ENCODE measurements around the gene CRAT. TPM values are rescaled to one million over a fixed set of nuclear protein-coding genes. Genes with fewer than 3 reads are reported as not detected.

The CRAT gene
- total and polyA plus RNA-seq, 2 of the 4 experiments (the other 2 are of a cell fraction), result 18.8 to 41.6 TPM

DNA sequence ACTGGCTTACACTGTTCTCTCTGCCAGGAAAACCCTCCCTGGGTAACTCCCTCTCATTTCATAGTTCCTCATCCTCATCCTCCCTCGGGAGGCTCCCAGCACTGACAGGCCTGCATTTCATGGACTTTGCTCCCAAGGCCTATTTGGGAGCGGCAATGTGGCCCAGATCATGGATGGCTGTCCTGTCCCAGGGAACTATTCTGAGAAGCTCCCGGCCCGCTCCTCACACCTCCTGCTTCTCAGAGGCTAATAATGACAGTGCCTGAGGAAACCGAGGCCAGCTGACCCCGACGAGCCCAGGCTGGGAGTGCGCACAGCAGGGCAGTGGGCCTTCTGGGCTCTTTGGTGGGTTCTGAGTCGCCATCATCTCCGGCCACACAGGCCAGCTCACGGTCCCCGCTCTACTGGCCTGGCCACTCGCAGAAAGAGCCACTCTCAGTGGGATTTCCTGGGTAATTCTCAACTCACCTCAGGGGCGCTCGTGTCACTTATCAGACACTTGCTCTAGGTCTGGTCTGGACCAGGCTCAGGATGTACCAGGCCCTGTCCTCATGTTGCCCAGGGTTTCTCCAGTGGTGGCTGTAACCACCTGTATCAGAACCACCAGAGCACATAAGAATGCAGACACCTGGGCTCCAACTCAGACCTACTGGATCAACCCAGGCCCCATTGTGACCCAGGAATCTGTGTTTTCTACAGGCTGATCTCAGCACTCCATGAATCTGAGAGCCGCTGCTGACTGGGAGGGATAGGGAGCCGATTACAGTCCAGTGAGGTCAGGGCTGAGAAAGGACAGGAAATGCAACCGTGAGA lies 31.7 kb downstream of the CRAT start:
- CTCF ChIA-PET, result no interaction called here
- Histone ChIP-seq H2BK15ac (ENCODE audit: low read depth, low read length) (no peak overlapping the region), H3K56ac (ENCODE audit: extremely low read depth, insufficient read depth, low read length) (no peak overlapping the region), H4K5ac (ENCODE audit: low read depth, low read length) (no peak overlapping the region), H3K18ac (ENCODE audit: low read depth, low read length) (no peak overlapping the region), H3K14ac (replicated peaks; ENCODE audit: low read depth, low read length) (no peak overlapping the region), H3K4me2 (ENCODE audit: low read depth, low read length) (no peak overlapping the region), H2BK5ac (ENCODE audit: low read depth, low read length, poor library complexity, severe bottlenecking) (no peak overlapping the region), H3K4ac (ENCODE audit: low read depth, low read length) (no peak overlapping the region), H3K9ac (ENCODE audit: low read depth, low read length) (no peak overlapping the region), H4K91ac (ENCODE audit: insufficient read depth, low read depth, low read length) (no peak overlapping the region), H3K27ac (ENCODE audit: insufficient read depth, low read length) (no peak overlapping the region), H3K4me3 (ENCODE audit: insufficient read depth, low read depth, low read length) (no peak overlapping the region), H3K79me1 (ENCODE audit: low read depth in 1 of 2, low read length in 2 of 2) (peaks cover 23 to 35% of the 10 kb centered on the region in 2 experiments), H3K23ac (ENCODE audit: low read depth, low read length) (no peak overlapping the region), H3K27me3 (ENCODE audit: control insufficient read depth, insufficient read depth, low read length) (no peaks in the 10 kb centered on the region), H2AK5ac (ENCODE audit: low read depth, low read length) (no peak overlapping the region), H2BK120ac (ENCODE audit: low read depth, low read length) (no peak overlapping the region), H4K8ac (ENCODE audit: low read depth in 2 of 2, low read length in 2 of 2) (no peak overlapping the region), H2BK20ac (ENCODE audit: low read depth, low read length) (no peak overlapping the region), H2AFZ (replicated peaks; ENCODE audit: low read length, poor library complexity) (no peak overlapping the region), H3K36me3 (ENCODE audit: control insufficient read depth, insufficient read depth, low read length) (no peaks in the 10 kb centered on the region), H3K4me1 (ENCODE audit: control insufficient read depth, insufficient read depth, low read length) (peaks cover 7% of the 10 kb centered on the region; the same call in 1 of the 2 replicates), H3K9me1 (ENCODE audit: insufficient read depth, low read length) (peaks cover 6% of the 10 kb centered on the region; the same call in 1 of the 2 replicates), H2AK9ac (replicated peaks; ENCODE audit: low read depth, low read length, poor library complexity) (no peak overlapping the region), H4K20me1 (ENCODE audit: insufficient read depth, low read length) (no peaks in the 10 kb centered on the region), H3K9me3 (ENCODE audit: control insufficient read depth, insufficient read depth, low read length) (no peaks in the 10 kb centered on the region)
- POLR2A ChIA-PET (ENCODE audit: unreplicated experiment), result no interaction called here
- no TSS peak for BruUV-seq (replicated peaks)
- intact Hi-C loops (cut with micrococcal nuclease) (no loop called here), dilution Hi-C loops (cut with HindIII; ENCODE audit: low sequenced_read_pairs, unreplicated experiment) (no loop called here), in situ Hi-C loops (cut with MboI; ENCODE audit: low sequenced_read_pairs) (no loop called here)
- no peak for TF ChIP-seq MAFK (IDR thresholded peaks at IDR 0.05; ENCODE audit: low read depth, low read length)
- no peak for TF ChIP-seq MAZ (IDR thresholded peaks at IDR 0.05; ENCODE audit: borderline replicate concordance, low read depth, low read length)
- TF ChIP-seq ELK1 (IDR thresholded peaks at IDR 0.05; ENCODE audit: borderline replicate concordance, low read depth, low read length), result no peak
- TF ChIP-seq RFX5 (IDR thresholded peaks at IDR 0.05; ENCODE audit: low read depth, low read length), result no peak
- TF ChIP-seq SMC3 (IDR thresholded peaks at IDR 0.05; ENCODE audit: low read depth, low read length), result no peak
- TF ChIP-seq NFE2L2 (IDR thresholded peaks at IDR 0.05; ENCODE audit: low read depth, low read length), result no peak
- TF ChIP-seq RCOR1 (IDR thresholded peaks at IDR 0.05; ENCODE audit: insufficient replicate concordance, low read length), result no peak
- no peak for TF ChIP-seq MXI1 (IDR thresholded peaks at IDR 0.05; ENCODE audit: borderline replicate concordance, low read depth, low read length)
- TF ChIP-seq FOS (IDR thresholded peaks at IDR 0.05; ENCODE audit: low read depth, low read length), result no peak
- TF ChIP-seq, protein P1, sequence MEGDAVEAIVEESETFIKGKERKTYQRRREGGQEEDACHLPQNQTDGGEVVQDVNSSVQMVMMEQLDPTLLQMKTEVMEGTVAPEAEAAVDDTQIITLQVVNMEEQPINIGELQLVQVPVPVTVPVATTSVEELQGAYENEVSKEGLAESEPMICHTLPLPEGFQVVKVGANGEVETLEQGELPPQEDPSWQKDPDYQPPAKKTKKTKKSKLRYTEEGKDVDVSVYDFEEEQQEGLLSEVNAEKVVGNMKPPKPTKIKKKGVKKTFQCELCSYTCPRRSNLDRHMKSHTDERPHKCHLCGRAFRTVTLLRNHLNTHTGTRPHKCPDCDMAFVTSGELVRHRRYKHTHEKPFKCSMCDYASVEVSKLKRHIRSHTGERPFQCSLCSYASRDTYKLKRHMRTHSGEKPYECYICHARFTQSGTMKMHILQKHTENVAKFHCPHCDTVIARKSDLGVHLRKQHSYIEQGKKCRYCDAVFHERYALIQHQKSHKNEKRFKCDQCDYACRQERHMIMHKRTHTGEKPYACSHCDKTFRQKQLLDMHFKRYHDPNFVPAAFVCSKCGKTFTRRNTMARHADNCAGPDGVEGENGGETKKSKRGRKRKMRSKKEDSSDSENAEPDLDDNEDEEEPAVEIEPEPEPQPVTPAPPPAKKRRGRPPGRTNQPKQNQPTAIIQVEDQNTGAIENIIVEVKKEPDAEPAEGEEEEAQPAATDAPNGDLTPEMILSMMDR (conservative IDR thresholded peaks at IDR 0.05; ENCODE audit: low read depth, low read length), result no peak
- no peak for TF ChIP-seq BHLHE40 (IDR thresholded peaks at IDR 0.05; ENCODE audit: low read depth, low read length)
- TF ChIP-seq RAD21 (IDR thresholded peaks at IDR 0.05; ENCODE audit: low read length), result no peak
- TF ChIP-seq CHD1 (IDR thresholded peaks at IDR 0.05; ENCODE audit: low read depth, low read length), result no peak
- TF ChIP-seq, protein P2, sequence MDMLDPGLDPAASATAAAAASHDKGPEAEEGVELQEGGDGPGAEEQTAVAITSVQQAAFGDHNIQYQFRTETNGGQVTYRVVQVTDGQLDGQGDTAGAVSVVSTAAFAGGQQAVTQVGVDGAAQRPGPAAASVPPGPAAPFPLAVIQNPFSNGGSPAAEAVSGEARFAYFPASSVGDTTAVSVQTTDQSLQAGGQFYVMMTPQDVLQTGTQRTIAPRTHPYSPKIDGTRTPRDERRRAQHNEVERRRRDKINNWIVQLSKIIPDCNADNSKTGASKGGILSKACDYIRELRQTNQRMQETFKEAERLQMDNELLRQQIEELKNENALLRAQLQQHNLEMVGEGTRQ (IDR thresholded peaks at IDR 0.05; ENCODE audit: low read depth, low read length), result no peak
- no peak for TF ChIP-seq CEBPB (IDR thresholded peaks at IDR 0.05; ENCODE audit: low read depth, low read length)
- ATAC-seq (ENCODE audit: low read depth) (no peak), DNase-seq (no peak)
- WGBS, 2 experiments (ENCODE audit: extremely low coverage in 2 of 2, insufficient read length in 1 of 2), result 86% methylated on average over 13 of the region's 18 CpGs; no CpG with 5 or more reads in 1 of the 2 experiments

Measured in IMR-90 (cell line).